ENCODE measurements around the gene PPFIA2.
"Not testable (repeated sequence)": the region's sequence is repeated elsewhere in the genome, so short reads cannot be mapped to it uniquely, and the experiment has no call there.

The PPFIA2 gene

GRCh38 chr12:81659310-81659709 is 99.8 kb downstream of the PPFIA2 start:
- DNase-seq = not testable (repeated sequence)

- peak in 1 of 2 experiments; percentile 65 for DNase-seq
Measured at GRCh38 chr12:81644503-81644902, 114.6 kb downstream of the PPFIA2 start.

GRCh38 chr12:81639196-81639595 is 120.0 kb downstream of the PPFIA2 start:
- no peak for DNase-seq

GRCh38 chr12:81633127-81633526 is 126.0 kb downstream of the PPFIA2 start:
- no peak for DNase-seq

- DNase-seq = peak; percentile 28 to 62
Measured at GRCh38 chr12:81627336-81628189, 131.6 kb downstream of the PPFIA2 start.

GRCh38 chr12:81626406-81626805 is 132.7 kb downstream of the PPFIA2 start:
- DNase-seq = no peak

- DNase-seq = peak; percentile 83 to 94
Measured at GRCh38 chr12:81617915-81618314, 141.2 kb downstream of the PPFIA2 start.

- DNase-seq = peak in 1 of 2 experiments; percentile 69
Measured at GRCh38 chr12:81615026-81615588, 144.0 kb downstream of the PPFIA2 start.

GRCh38 chr12:81610955-81611889 is 147.9 kb downstream of the PPFIA2 start:
- DNase-seq = peak in 1 of 2 experiments; percentile 42

- peak; percentile 82 to 92 for DNase-seq
Measured at GRCh38 chr12:81597928-81598604, 161.1 kb downstream of the PPFIA2 start.

GRCh38 chr12:81596558-81596957 is 162.6 kb downstream of the PPFIA2 start:
- peak; percentile 5 to 74 for DNase-seq

- DNase-seq = no peak
Measured at GRCh38 chr12:81591256-81591655, 167.9 kb downstream of the PPFIA2 start.

- not testable (repeated sequence) for DNase-seq
Measured at GRCh38 chr12:81590703-81591102, 168.4 kb downstream of the PPFIA2 start.

- peak; percentile 53 to 86 for DNase-seq
Measured at GRCh38 chr12:81588235-81589008, 170.7 kb downstream of the PPFIA2 start.

GRCh38 chr12:81585787-81586186 is 173.4 kb downstream of the PPFIA2 start:
- no peak for DNase-seq

- peak in 1 of 2 experiments; percentile 9 for DNase-seq
Measured at GRCh38 chr12:81573228-81573627, 185.9 kb downstream of the PPFIA2 start.

- DNase-seq = no peak
Measured at GRCh38 chr12:81572411-81572810, 186.7 kb downstream of the PPFIA2 start.

GRCh38 chr12:81570234-81570633 is 188.9 kb downstream of the PPFIA2 start:
- no peak for DNase-seq

- DNase-seq = no peak
Measured at GRCh38 chr12:81564237-81564636, 194.9 kb downstream of the PPFIA2 start.

- DNase-seq = no peak
Measured at GRCh38 chr12:81558031-81558430, 201.1 kb downstream of the PPFIA2 start.

GRCh38 chr12:81546811-81547210 is 212.3 kb downstream of the PPFIA2 start:
- DNase-seq = no peak

Measured in NCI-H524 (cell line).